Suprapubic skin (tissue), 3 donors: ENCODE measurements around the gene IL20.

Experiments used
- CTCF ChIP-seq, 2 donors: fragments of 200-600 bp in 1 of 2; fragments of 450-650 bp in 1 of 2; sonication (generic) in 1 of 2; IDR thresholded peaks; one replicate each; pipeline ENCODE4 v1.5.1; 2016 to 2019; ENCODE audit warnings: antibody characterized with exemption in 2 of 2, mild to moderate bottlenecking in 1 of 2, moderate library complexity in 1 of 2
- EP300 ChIP-seq: sonication (generic); formaldehyde crosslinking; IDR thresholded peaks from one replicate; pipeline ENCODE4 v1.6.1; 2017; ENCODE audit warnings: antibody characterized with exemption

GRCh38 chr1:206902702-206903101 lies 37.3 kb downstream of the IL20 start:
- TF ChIP-seq EP300 (no peak), CTCF (IDR thresholded peaks at IDR 0.05) (no peak)
